GM13977 (cell line): ENCODE measurements around the gene RABGGTA.

Experiments used
- DNase-seq: peaks from one replicate; pipeline ENCODE4 v3.0.0; 2012; ENCODE audit warnings: low spot score
- in situ Hi-C: fragments of 300-500 bp; cut with MboI; formaldehyde crosslinking; loops from one replicate; pipeline ENCODE4 v1.12.0; 2022; ENCODE audit warnings: low sequenced_read_pairs, low pct_unique_long_range_greater_than_20kb, mixed read lengths, inconsistent platforms; ENCODE audit not compliant: unreplicated experiment
- TF ChIP-seq, protein P1 (sequence below): IDR thresholded peaks from 2 replicates; pipeline ENCODE4 v1.5.1; 2012; ENCODE audit warnings: mild to moderate bottlenecking, control low read depth; ENCODE audit not compliant: insufficient read depth; ENCODE audit errors: extremely low read depth, missing control alignments

The RABGGTA gene

DNA sequence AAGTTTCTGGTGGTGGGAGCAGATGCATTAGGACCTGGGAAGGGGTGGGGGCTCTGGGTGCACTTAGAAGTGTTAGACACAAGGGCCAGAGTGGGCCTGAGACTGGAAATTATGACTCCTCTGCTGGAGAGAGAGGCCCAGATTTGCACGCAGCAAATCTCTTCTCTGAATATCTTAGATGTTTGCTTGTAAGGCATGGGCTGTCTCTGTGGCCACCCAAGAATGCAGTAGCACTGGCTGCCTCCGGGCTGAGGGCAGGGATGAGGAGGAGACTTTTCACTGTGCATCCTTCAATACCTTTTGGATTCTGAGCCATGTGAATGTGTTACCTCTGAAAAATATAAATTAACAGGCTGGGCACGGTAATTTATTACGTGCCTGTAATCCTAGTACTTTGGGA lies 14.0 kb upstream of the RABGGTA start:
- TF ChIP-seq, protein P1, sequence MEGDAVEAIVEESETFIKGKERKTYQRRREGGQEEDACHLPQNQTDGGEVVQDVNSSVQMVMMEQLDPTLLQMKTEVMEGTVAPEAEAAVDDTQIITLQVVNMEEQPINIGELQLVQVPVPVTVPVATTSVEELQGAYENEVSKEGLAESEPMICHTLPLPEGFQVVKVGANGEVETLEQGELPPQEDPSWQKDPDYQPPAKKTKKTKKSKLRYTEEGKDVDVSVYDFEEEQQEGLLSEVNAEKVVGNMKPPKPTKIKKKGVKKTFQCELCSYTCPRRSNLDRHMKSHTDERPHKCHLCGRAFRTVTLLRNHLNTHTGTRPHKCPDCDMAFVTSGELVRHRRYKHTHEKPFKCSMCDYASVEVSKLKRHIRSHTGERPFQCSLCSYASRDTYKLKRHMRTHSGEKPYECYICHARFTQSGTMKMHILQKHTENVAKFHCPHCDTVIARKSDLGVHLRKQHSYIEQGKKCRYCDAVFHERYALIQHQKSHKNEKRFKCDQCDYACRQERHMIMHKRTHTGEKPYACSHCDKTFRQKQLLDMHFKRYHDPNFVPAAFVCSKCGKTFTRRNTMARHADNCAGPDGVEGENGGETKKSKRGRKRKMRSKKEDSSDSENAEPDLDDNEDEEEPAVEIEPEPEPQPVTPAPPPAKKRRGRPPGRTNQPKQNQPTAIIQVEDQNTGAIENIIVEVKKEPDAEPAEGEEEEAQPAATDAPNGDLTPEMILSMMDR, result no peak
- no peak for DNase-seq
- in situ Hi-C loops, result no loop called here

DNA sequence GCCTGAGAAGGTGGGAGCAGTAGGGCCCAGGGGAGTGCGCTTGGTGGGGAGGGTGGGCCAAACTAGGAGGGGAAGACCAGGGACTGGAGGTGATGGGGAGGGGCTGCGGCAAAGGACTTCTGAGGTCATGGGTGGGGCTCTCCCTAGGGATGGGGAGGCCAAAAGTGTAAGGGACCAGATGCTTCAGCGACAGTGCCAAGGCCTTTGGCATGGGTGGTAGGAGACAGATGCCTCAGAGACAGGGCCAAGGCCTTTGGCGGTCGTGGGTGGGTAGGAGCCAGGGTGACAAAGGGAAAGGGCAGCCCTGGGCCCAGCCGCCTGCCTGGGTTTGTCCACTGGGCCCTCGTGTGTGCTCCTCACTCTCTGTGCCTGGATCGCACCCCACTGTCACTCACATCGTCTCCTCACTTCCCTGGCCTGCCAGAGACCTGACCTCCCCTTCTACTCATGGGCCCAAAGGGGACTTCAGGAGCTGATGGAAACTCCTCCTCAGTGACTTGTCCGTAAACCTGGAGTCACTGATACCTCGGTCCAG lies 13.2 kb upstream of the RABGGTA start:
- DNase-seq, result no peak
- TF ChIP-seq, protein P1, result no peak
- in situ Hi-C loops, result no loop called here

DNA sequence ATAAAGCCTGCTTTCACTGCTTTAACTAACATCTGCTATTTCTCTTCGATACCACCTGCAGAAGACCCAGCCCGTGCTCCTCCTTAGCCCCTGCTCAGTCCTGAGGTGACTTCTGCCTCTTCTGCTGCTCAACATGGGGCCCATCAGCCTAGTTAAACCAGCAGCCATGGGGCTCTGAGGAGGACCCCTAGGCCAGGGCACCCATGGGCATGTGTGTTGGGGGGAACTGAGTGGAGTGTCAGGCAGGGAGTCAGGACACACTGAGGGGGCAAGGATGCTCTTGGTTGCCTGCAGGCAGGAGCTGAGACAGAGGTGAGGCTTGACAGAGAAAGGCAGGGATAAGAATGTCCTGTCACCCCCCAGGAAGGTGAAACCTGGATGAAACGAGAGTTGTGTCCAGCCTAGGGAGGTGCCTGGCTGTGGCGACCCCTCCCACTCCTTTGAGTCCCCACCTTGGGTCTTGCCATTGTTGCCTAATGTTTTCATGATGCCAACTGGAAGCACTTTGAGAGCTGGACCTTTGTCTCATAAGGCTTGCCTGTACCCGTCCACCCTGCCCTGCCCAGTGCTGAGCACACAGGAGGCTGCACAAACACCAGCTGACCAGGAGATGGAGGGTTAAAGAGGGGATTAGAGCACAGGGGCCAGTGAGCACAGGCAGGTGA lies 12.5 kb upstream of the RABGGTA start:
- TF ChIP-seq, protein P1, result no peak
- DNase-seq, result no peak
- in situ Hi-C loops, result no loop called here

DNA sequence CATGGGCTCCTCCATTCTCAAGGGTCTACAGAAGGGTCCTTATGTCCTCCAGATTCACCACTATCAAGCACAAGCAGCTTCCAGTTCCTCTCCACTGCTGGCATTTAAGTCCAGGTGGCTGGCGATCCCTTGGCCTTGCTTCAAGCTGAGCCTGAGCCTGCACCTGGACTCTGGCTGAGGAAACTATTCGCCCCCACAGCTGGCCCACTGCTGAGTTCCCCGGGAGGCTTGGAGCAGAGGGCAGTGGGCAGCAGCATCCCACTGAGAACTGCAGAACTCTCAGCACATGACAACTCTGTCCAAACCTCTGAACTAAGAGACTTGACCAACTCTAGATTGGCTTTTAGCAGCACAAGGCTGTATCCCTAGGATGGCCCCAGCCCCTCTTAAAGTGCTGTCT lies 11.3 kb upstream of the RABGGTA start:
- TF ChIP-seq, protein P1, result no peak
- in situ Hi-C loops, result no loop called here
- no peak for DNase-seq

DNA sequence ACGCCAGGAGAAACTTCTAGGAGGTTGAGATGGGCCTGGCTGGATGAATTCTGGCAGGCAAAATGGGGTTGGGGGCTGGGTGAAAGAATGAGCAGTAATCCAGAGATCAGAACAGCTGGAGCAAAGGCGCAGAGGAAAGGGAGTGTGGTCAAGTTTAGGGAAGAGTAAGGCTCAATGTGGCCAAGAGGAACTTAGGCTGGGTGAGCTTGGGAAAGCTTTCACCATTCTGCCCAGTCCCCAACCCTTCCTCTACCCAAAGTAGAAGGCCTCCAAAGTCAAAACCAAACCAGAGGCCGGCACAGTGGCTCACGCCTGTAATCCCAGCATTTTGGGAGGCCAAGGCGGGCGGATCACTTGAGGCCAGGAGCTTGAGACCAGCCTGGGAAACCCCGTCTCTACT lies 10.2 kb upstream of the RABGGTA start:
- in situ Hi-C loops, result no loop called here
- DNase-seq, result no peak
- TF ChIP-seq, protein P1, result no peak

DNA sequence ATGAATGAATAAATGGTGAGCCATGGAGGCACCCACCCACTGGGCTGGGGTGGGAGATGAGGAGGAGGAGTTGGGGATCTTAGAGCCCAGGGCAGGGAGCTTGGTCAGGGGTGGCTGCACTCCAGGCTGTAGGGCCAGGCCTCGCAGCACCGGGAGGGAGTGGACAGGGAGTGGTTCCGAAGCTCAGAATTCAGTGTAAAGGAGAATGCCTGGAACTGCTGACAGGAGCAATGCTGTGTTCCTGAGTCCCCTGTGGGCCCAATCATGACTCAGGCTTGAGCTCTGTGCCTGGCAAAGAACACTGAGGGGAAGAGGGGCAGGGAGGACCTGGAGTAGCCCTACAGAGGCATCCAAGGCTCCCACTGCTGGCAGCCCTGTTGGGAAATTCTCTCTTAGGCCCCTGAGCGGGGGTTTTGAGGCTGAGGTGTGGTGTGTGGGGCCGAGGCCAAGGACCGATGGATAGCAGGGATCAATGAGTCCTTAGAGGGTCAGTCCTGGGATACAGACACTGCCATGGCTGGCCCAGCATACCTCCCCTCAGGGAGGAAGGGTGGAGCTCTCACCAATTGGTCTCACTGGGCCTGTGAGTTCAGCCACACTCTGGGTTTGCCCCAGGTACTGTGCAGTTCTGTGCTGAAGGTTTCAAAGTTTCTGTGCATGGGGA lies 9.5 kb upstream of the RABGGTA start:
- TF ChIP-seq, protein P1, result no peak
- no peak for DNase-seq
- in situ Hi-C loops, result no loop called here
